Right atrium auricular region (tissue), 2 donors: ENCODE data around the gene GUCY1B1. TPM values are rescaled to one million over a fixed set of nuclear protein-coding genes. Genes with fewer than 3 reads are reported as not detected.

ENCODE experiments used
- DNase-seq: peaks from one replicate; pipeline ENCODE4 v3.0.0-alpha.2; 2019; ENCODE audit warnings: low spot score
- H3K27ac ChIP-seq, 2 donors: fragments of 200-600 bp; sonication (generic); 1 replicate in 1 of 2; 2 replicates in 1 of 2; pipeline ENCODE4 v1.5.1; 2016 to 2019
- H3K27me3 ChIP-seq, 2 donors: fragments of 200-600 bp; sonication (generic); one replicate each; pipeline versions ENCODE4 v1.5.1 to v1.6.0; 2017 to 2019
- H3K36me3 ChIP-seq: fragments of 200-600 bp; sonication (generic); one replicate; pipeline ENCODE4 v1.5.1; 2016
- H3K4me1 ChIP-seq, 2 donors: fragments of 200-600 bp; sonication (generic); one replicate each; pipeline versions ENCODE4 v1.5.1 to v1.6.0; 2017 to 2019
- H3K4me3 ChIP-seq, 2 donors: fragments of 200-600 bp; sonication (generic); 1 replicate in 1 of 2; 2 replicates in 1 of 2; pipeline ENCODE4 v1.5.1; 2017 to 2019; ENCODE audit warnings: mild to moderate bottlenecking in 1 of 2, moderate library complexity in 1 of 2
- H3K9me3 ChIP-seq, 2 donors: fragments of 200-600 bp; sonication (generic); one replicate each; pipeline ENCODE4 v1.5.1; 2019
- CTCF ChIP-seq, 2 donors: fragments of 200-600 bp; sonication (generic); IDR thresholded peaks; one replicate each; pipeline ENCODE4 v1.5.1; 2019; ENCODE audit warnings: antibody characterized with exemption in 2 of 2
- total RNA-seq, 2 donors: library from RNA; depleted of rRNA; stranded (reverse); fragments of >200 nt; gene quantifications; one replicate each; pipeline ENCODE4 v1.1.0, GENCODE V29; 2016

The GUCY1B1 gene
- total RNA-seq, 2 donors from 2014 or later, result 11.3 to 15.0 TPM

GRCh38 chr4:155802190-155802959 lies 43.6 kb downstream of the GUCY1B1 start:
- Histone ChIP-seq H3K9me3 (no peaks in the 10 kb centered on the region), H3K36me3 (peaks cover 30% of the 10 kb centered on the region), H3K4me1 (no peaks in the 10 kb centered on the region), H3K27ac (no peak overlapping the region), H3K4me3 (no peak overlapping the region), H3K27me3 (no peaks in the 10 kb centered on the region)
- TF ChIP-seq CTCF (IDR thresholded peaks at IDR 0.05), result no peak
- DNase-seq, result no peak

- no peaks in the 10 kb centered on the region for H3K4me1 ChIP-seq
- H3K27me3 ChIP-seq, result no peaks in the 10 kb centered on the region
- no peak overlapping the region for H3K4me3 ChIP-seq
- DNase-seq, result no peak
- peaks cover 30% of the 10 kb centered on the region for H3K36me3 ChIP-seq
- no peak for TF ChIP-seq CTCF (IDR thresholded peaks at IDR 0.05)
- no peak overlapping the region for H3K27ac ChIP-seq
- H3K9me3 ChIP-seq, result no peaks in the 10 kb centered on the region
These were observed 46.2 kb downstream of the GUCY1B1 start for GRCh38 chr4:155805016-155805415.

DNA sequence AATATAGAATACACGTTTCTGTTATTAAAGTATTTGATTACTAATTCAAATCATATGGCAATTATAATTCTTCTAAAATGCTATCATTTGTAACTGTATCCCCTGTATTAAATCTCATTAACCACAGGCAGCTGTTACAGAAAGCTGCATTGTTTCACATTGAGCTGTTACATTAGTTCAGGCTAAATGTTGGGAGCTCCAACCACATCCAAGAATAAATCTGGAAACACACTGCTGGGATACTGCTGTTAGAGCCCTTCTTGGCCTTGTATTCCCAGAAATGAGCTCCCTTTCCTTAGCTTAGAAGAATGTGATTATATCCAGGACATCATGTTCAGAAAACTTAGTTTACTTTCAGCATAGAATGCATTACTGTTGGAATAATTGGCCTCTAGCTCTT lies 48.2 kb downstream of the GUCY1B1 start:
- Histone ChIP-seq H3K9me3 (no peaks in the 10 kb centered on the region), H3K36me3 (peaks cover 30% of the 10 kb centered on the region), H3K4me3 (no peak overlapping the region), H3K27ac (no peak overlapping the region), H3K27me3 (no peaks in the 10 kb centered on the region), H3K4me1 (no peaks in the 10 kb centered on the region)
- DNase-seq, result no peak
- TF ChIP-seq CTCF (IDR thresholded peaks at IDR 0.05), result no peak

- no peak overlapping the region for H3K27ac ChIP-seq
- H3K9me3 ChIP-seq, result no peaks in the 10 kb centered on the region
- DNase-seq, result no peak
- no peaks in the 10 kb centered on the region for H3K27me3 ChIP-seq
- peaks cover 10% of the 10 kb centered on the region for H3K36me3 ChIP-seq
- no peak overlapping the region for H3K4me3 ChIP-seq
- peak; percentile 64 to 75 for TF ChIP-seq CTCF (IDR thresholded peaks at IDR 0.05)
- no peaks in the 10 kb centered on the region for H3K4me1 ChIP-seq
These were observed 51.0 kb downstream of the GUCY1B1 start for GRCh38 chr4:155809835-155810234.

- Histone ChIP-seq H3K4me1 (no peaks in the 10 kb centered on the region), H3K4me3 (no peak overlapping the region), H3K27ac (no peak overlapping the region), H3K36me3 (no peaks in the 10 kb centered on the region), H3K27me3 (no peaks in the 10 kb centered on the region), H3K9me3 (no peaks in the 10 kb centered on the region)
- no peak for DNase-seq
- TF ChIP-seq CTCF (IDR thresholded peaks at IDR 0.05), result no peak
These were observed 52.3 kb downstream of the GUCY1B1 start for GRCh38 chr4:155811083-155811482.

GRCh38 chr4:155818639-155819038 lies 59.8 kb downstream of the GUCY1B1 start:
- no peaks in the 10 kb centered on the region for H3K36me3 ChIP-seq
- no peak for TF ChIP-seq CTCF (IDR thresholded peaks at IDR 0.05)
- DNase-seq, result no peak

More at GRCh38 chr4:155818639-155819038, 59.8 kb downstream of the GUCY1B1 start:
- H3K4me3 ChIP-seq, result no peak overlapping the region
- H3K4me1 ChIP-seq, result no peaks in the 10 kb centered on the region
- no peaks in the 10 kb centered on the region for H3K9me3 ChIP-seq
- H3K27me3 ChIP-seq, result no peaks in the 10 kb centered on the region
- H3K27ac ChIP-seq, result no peak overlapping the region
